Smooth muscle cell (in vitro differentiated cells): Measurements from ENCODE around the gene KRT6A. TPM values are rescaled to one million over a fixed set of nuclear protein-coding genes. Genes with fewer than 3 reads are reported as not detected.
"Not testable (repeated sequence)": the region's sequence is repeated elsewhere in the genome, so short reads cannot be mapped to it uniquely, and the experiment has no call there.

Experiments
- DNase-seq: peaks from one replicate; lab custom pipeline; 2025; ENCODE audit not compliant: unreplicated experiment; lab: John Stamatoyannopoulos, UW
- H2AFZ ChIP-seq: fragments of 200-600 bp; sonication (generic); 2 replicates; pipeline ENCODE4 v1.6.0; 2016; ENCODE audit warnings: antibody characterized with exemption, low read depth, mild to moderate bottlenecking
- H3F3A ChIP-seq: fragments of 200-600 bp; sonication (generic); 2 replicates; pipeline ENCODE4 v1.6.0; 2017; ENCODE audit warnings: antibody characterized with exemption, low read depth
- H3K27ac ChIP-seq: fragments of 200-600 bp; sonication (generic); 2 replicates; pipeline ENCODE4 v1.5.1; 2016; ENCODE audit warnings: low read depth, mild to moderate bottlenecking
- H3K27me3 ChIP-seq: fragments of 200-600 bp; sonication (generic); 2 replicates; pipeline ENCODE4 v1.6.1; 2016; ENCODE audit warnings: low read depth, mild to moderate bottlenecking
- H3K36me3 ChIP-seq: fragments of 200-600 bp; sonication (generic); 2 replicates; pipeline ENCODE4 v1.5.1; 2016; ENCODE audit warnings: low read depth
- H3K4me1 ChIP-seq: fragments of 200-600 bp; sonication (generic); 2 replicates; pipeline ENCODE4 v1.5.1; 2016; ENCODE audit warnings: low read depth
- H3K4me2 ChIP-seq: fragments of 200-600 bp; sonication (generic); 2 replicates; pipeline ENCODE4 v1.6.0; 2016; ENCODE audit warnings: mild to moderate bottlenecking
- H3K4me3 ChIP-seq: fragments of 200-600 bp; sonication (generic); 2 replicates; pipeline ENCODE4 v1.5.1; 2016; ENCODE audit warnings: mild to moderate bottlenecking
- H3K79me2 ChIP-seq: fragments of 200-600 bp; sonication (generic); 2 replicates; pipeline ENCODE4 v1.6.0; 2016; ENCODE audit warnings: low read depth, mild to moderate bottlenecking
- H3K9ac ChIP-seq: fragments of 200-600 bp; sonication (generic); 2 replicates; pipeline ENCODE4 v1.6.0; 2016; ENCODE audit warnings: low read depth
- H3K9me3 ChIP-seq: fragments of 200-600 bp; sonication (generic); replicated peaks from 2 replicates; pipeline ENCODE4 v1.5.1; 2016; ENCODE audit warnings: low read depth
- H4K20me1 ChIP-seq: fragments of 200-600 bp; sonication (generic); 2 replicates; pipeline ENCODE4 v1.6.0; 2016; ENCODE audit warnings: low read depth
- CTCF ChIP-seq: fragments of 200-600 bp; sonication (generic); IDR thresholded peaks from 2 replicates; pipeline ENCODE4 v1.5.1; 2017; ENCODE audit warnings: borderline replicate concordance, mild to moderate bottlenecking, antibody characterized with exemption; ENCODE audit not compliant: insufficient read depth, poor library complexity, severe bottlenecking
- WGBS: methylation state at CpG from one replicate; pipeline ENCODE4 v1.1.7; 2016; ENCODE audit warnings: low lambda C conversion rate; 5-methylcytosine and 5-hydroxymethylcytosine counted together
- polyA plus RNA-seq: library from polyadenylated mRNA; unstranded; fragments of >200 nt; fragmentation: Nextera tagmentation; extraction: Ambion mirVana; gene quantifications from 2 replicates; pipeline ENCODE4 v1.2.1, GENCODE V29; 2016
- total RNA-seq: library from RNA; depleted of rRNA; stranded (reverse); fragments of >200 nt; gene quantifications from 2 replicates; pipeline ENCODE4 v1.2.3, GENCODE V29; 2014

KRT6A gene
- total and polyA plus RNA-seq, 2 experiments from 2014 or later, result 460 to 1,128 TPM

GRCh38 chr12:52454411-52455201, 38.5 kb downstream of the KRT6A start:
- Histone ChIP-seq H3K4me3 (no peak overlapping the region), H3K36me3 (no peaks in the 10 kb centered on the region), H3K4me1 (peaks cover 8% of the 10 kb centered on the region), H3K27me3 (peaks cover 4% of the 10 kb centered on the region), H3F3A (no peaks in the 10 kb centered on the region), H2AFZ (no peak overlapping the region), H3K27ac (no peak overlapping the region), H3K9me3 (no peaks in the 10 kb centered on the region), H4K20me1 (no peaks in the 10 kb centered on the region), H3K79me2 (no peaks in the 10 kb centered on the region), H3K9ac (no peak overlapping the region), H3K4me2 (no peak overlapping the region)
- TF ChIP-seq CTCF, result no peak
- DNase-seq, result no peak
- 38% methylated on average over 3 of the region's 3 CpGs for WGBS

GRCh38 chr12:52452101-52452500, 41.0 kb downstream of the KRT6A start, which contains the start of gene KRT6B:
KRT6B (minus strand) TSS chr12:52452146; CDS start chr12:52452078, 68 bp downstream.
- Histone ChIP-seq H3K79me2 (no peaks in the 10 kb centered on the region), H3K9ac (no peak within 1 kb of the TSS)

GRCh38 chr12:52448228-52448627, 44.8 kb downstream of the KRT6A start:
- no peaks in the 10 kb centered on the region for H4K20me1 ChIP-seq
- no peaks in the 10 kb centered on the region for H3K79me2 ChIP-seq
- DNase-seq, result no peak
- no peaks in the 10 kb centered on the region for H3K36me3 ChIP-seq
- H3K9me3 ChIP-seq, result no peaks in the 10 kb centered on the region
- H3K9ac ChIP-seq, result no peak overlapping the region
- no peak overlapping the region for H3K4me3 ChIP-seq
- H3K4me2 ChIP-seq, result no peak overlapping the region
- no peaks in the 10 kb centered on the region for H3K4me1 ChIP-seq
- no peak overlapping the region for H3K27ac ChIP-seq
- H3K27me3 ChIP-seq, result peaks cover 10% of the 10 kb centered on the region
- TF ChIP-seq CTCF, result no peak
- WGBS, result 67% methylated on average over 3 of the region's 3 CpGs
- no peak overlapping the region for H2AFZ ChIP-seq
- H3F3A ChIP-seq, result no peaks in the 10 kb centered on the region

More at GRCh38 chr12:52452101-52452500, 41.0 kb downstream of the KRT6A start, which contains the start of gene KRT6B:
- TF ChIP-seq CTCF, result no peak
- DNase-seq, result no peak
- 90% methylated on average over 6 of the region's 6 CpGs for WGBS
- Histone ChIP-seq H3K4me3 (no peak within 1 kb of the TSS), H3K27me3 (peaks cover 10% of the 10 kb centered on the region), H3K9me3 (no peaks in the 10 kb centered on the region), H3K4me2 (no peak within 1 kb of the TSS), H4K20me1 (no peaks in the 10 kb centered on the region), H3K27ac (no peak within 1 kb of the TSS), H3K4me1 (peaks cover 8% of the 10 kb centered on the region), H3F3A (no peaks in the 10 kb centered on the region), H2AFZ (no peak within 1 kb of the TSS), H3K36me3 (no peaks in the 10 kb centered on the region)

- not testable (repeated sequence) for H4K20me1 ChIP-seq, H3K79me2 ChIP-seq, H3K4me2 ChIP-seq, H3K36me3 ChIP-seq, H3K4me1 ChIP-seq, DNase-seq, H3K27ac ChIP-seq, H3K27me3 ChIP-seq, H3K4me3 ChIP-seq, H3K9me3 ChIP-seq, H3F3A ChIP-seq, H2AFZ ChIP-seq, H3K9ac ChIP-seq
- 97% methylated on average over 11 of the region's 11 CpGs for WGBS
Measured at GRCh38 chr12:52447196-52447595, 45.9 kb downstream of the KRT6A start.
